Activated T-helper 1 cell treated with anti-CD3 and anti-CD28 coated beads, Interleukin-12 subunit alpha, Interleukin-12 subunit beta, Interleukin-2, Interleukin-4 antibody, amounts not matched to agents 30 ng/mL and 10 ng/mL and 1 ng/mL, durations not matched to agents 14 hours and 24 hours and 36 hours (primary cell): ENCODE results near the gene INO80C. TPM values are rescaled to one million over a fixed set of nuclear protein-coding genes. Genes with fewer than 3 reads are reported as not detected.
A peak's percentile ranks its signal among the peaks of the same experiment; 100 is the strongest.
"Not testable (repeated sequence)": the region's sequence is repeated elsewhere in the genome, so short reads cannot be mapped to it uniquely, and the experiment has no call there.

ENCODE experiments used
- DNase-seq: peaks from one replicate; pipeline ENCODE4 v3.0.0; 2021; ENCODE audit warnings: low spot score
- H3K27ac Mint-ChIP-seq: one replicate; pipeline ENCODE4 v1.8.0; 2021; ENCODE audit warnings: mild to moderate bottlenecking, mixed read lengths
- H3K27me3 Mint-ChIP-seq: one replicate; pipeline ENCODE4 v1.8.0; 2022; ENCODE audit warnings: mild to moderate bottlenecking, moderate library complexity, mixed read lengths; ENCODE audit not compliant: insufficient read depth
- H3K36me3 Mint-ChIP-seq: one replicate; pipeline ENCODE4 v1.8.0; 2021; ENCODE audit warnings: low read depth, mixed read lengths
- H3K4me1 Mint-ChIP-seq: one replicate; pipeline ENCODE4 v1.8.0; 2021; ENCODE audit warnings: low read depth, mixed read lengths
- H3K4me3 Mint-ChIP-seq: one replicate; pipeline ENCODE4 v1.8.0; 2021; ENCODE audit warnings: mild to moderate bottlenecking, moderate library complexity, mixed read lengths
- H3K9me3 Mint-ChIP-seq: one replicate; pipeline ENCODE4 v1.8.0; 2021; ENCODE audit warnings: mixed read lengths
- intact Hi-C: fragments of 100-400 bp; cut with micrococcal nuclease; formaldehyde crosslinking; loops from one replicate; pipeline ENCODE4 v1.15.1; 2024
- total RNA-seq: library from RNA; stranded (reverse); gene quantifications from 2 replicates; pipeline ENCODE4 v1.2.3, GENCODE V29; 2022

INO80C gene
- total RNA-seq, 1 donor from 2014 or later, result 43.7 TPM

DNA sequence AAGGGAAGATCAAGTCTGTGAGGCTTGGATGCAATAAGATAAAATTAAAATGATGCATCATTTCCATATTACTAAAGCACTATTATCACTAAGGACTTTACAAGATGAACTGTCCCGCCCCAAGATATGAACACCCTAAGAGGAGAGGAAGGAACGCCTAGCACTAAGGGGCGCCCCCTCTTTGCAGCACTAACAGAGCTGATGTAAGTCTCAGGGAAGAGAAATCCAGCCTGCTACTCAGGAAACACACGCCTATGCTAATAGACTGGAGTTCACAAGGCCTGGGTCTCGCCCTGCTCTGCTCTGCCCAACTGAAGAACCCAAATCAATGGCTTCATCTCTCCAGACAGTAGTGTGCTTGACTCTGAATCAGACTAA is 6.1 kb downstream of the INO80C start:
- intact Hi-C loops, result no loop called here
- Mint-ChIP-seq H3K4me3 (no peak overlapping the region), H3K36me3 (peaks cover 11% of the 10 kb centered on the region), H3K4me1 (peaks cover 45% of the 10 kb centered on the region), H3K27me3 (no peaks in the 10 kb centered on the region), H3K27ac (peak overlapping the region; percentile 29), H3K9me3 (no peaks in the 10 kb centered on the region)
- DNase-seq, result no peak

GRCh38 chr18:35490894-35491699 is 6.7 kb downstream of the INO80C start:
- H3K27ac Mint-ChIP-seq, result peak overlapping the region; percentile 29
- H3K4me1 Mint-ChIP-seq, result peaks cover 39% of the 10 kb centered on the region

DNA sequence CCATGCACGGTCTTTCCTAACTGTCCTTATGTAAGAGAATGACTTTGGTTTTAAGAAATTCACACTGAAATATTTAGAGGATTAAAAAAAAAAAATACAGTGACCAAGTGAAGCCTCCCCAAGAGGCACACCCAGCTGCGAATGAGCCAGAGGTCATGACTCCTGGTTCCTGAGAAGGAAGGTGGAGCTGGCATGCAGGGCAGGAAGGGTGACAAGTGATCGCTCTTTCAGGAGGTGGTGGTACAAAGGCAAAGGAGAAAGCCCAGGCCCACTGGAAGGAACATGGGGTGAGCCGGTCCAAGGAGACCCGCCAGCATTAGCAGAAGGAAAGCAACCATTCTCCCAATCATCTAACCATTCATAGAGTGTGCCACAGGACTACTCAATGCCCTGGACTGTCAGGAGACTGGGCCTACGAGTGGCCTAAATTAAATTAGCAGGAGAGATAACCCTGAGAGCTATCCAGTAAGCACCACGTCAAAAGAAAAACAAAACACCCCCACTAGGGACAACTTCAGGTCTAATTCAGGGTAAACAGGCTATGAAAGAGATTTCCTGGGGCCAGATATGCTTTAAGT is 7.8 kb downstream of the INO80C start:
- peaks cover 32% of the 10 kb centered on the region for H3K4me1 Mint-ChIP-seq
- H3K27ac Mint-ChIP-seq, result no peak overlapping the region
- H3K27me3 Mint-ChIP-seq, result no peaks in the 10 kb centered on the region
- no peak for DNase-seq
- H3K36me3 Mint-ChIP-seq, result peaks cover 7% of the 10 kb centered on the region
- intact Hi-C loops, result no loop called here
- H3K4me3 Mint-ChIP-seq, result no peak overlapping the region
- no peaks in the 10 kb centered on the region for H3K9me3 Mint-ChIP-seq

More at GRCh38 chr18:35490894-35491699, 6.7 kb downstream of the INO80C start:
- intact Hi-C loops, result no loop called here
- no peak for DNase-seq
- Mint-ChIP-seq H3K36me3 (peaks cover 10% of the 10 kb centered on the region), H3K27me3 (no peaks in the 10 kb centered on the region), H3K9me3 (no peaks in the 10 kb centered on the region), H3K4me3 (no peak overlapping the region)

DNA sequence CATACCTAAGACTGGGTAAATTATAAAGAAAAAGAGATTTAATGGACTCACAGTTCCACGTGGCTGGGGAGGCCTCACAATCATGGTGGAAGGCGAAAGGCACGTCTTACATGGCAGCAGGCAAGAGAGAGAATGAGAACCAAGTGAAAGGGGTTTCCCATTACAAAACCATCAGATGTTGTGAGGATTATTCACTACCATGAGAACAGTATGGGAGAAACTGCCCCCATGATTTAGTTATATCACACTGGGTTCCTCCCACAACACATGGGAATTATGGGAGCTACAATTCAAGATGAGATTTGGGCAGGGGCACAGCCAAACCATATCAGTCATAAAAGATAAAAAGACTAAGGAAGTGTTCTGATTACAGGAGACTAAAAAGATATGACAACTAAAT is 8.5 kb downstream of the INO80C start:
- H3K9me3 Mint-ChIP-seq, DNase-seq, intact Hi-C loops, H3K4me3 Mint-ChIP-seq, H3K27ac Mint-ChIP-seq, H3K27me3 Mint-ChIP-seq, H3K36me3 Mint-ChIP-seq: not testable (repeated sequence)
- H3K4me1 Mint-ChIP-seq, result peaks cover 25% of the 10 kb centered on the region

DNA sequence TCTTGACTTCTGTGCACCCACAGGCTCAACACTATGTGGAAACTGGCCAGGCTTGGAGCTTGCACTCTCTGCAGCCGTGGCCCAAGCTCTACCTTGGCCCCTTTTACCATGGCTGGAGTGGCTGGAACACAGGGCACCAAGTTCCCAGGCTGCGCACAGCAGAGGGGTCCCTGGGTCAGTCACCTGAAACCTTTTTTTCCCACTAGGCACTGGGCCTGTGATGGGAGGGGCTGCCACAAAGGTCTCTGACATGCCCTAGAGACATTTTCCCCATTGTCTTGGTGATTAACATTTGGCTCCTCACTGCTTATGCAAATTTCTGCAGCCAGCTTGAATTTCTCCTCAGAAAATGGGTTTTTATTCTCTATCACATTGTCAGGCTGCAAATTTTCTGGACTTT is 9.4 kb downstream of the INO80C start:
- intact Hi-C loops, H3K27ac Mint-ChIP-seq, H3K4me3 Mint-ChIP-seq, H3K36me3 Mint-ChIP-seq, DNase-seq, H3K27me3 Mint-ChIP-seq, H3K9me3 Mint-ChIP-seq: not testable (repeated sequence)
- peaks cover 18% of the 10 kb centered on the region for H3K4me1 Mint-ChIP-seq

DNA sequence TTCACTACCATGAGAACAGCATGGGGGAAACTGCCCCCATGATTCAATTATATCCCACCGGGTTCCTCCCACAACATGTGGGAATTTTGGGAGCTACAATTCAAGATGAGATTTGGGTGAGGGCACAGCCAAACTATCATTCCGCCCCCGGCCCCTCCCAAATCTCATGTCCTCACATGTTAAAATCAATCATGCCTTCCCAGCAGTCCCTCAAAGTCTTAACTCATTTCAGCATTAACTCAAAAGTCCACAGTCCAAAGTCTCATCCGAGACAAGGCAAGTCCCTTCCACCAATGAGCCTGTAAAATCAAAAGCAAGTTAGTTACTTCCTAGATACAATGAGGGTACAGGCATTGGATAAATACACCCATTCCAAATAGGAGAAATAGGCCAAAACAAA is 10.2 kb downstream of the INO80C start:
- peaks cover 18% of the 10 kb centered on the region for H3K4me1 Mint-ChIP-seq
- H3K4me3 Mint-ChIP-seq, H3K27ac Mint-ChIP-seq, H3K27me3 Mint-ChIP-seq, intact Hi-C loops, DNase-seq, H3K9me3 Mint-ChIP-seq, H3K36me3 Mint-ChIP-seq: not testable (repeated sequence)

GRCh38 chr18:35485852-35486251 is 11.9 kb downstream of the INO80C start:
- DNase-seq, result no peak
- H3K4me1 Mint-ChIP-seq, result peaks cover 8% of the 10 kb centered on the region
- peaks cover 6% of the 10 kb centered on the region for H3K36me3 Mint-ChIP-seq
- H3K4me3 Mint-ChIP-seq, result no peak overlapping the region
- intact Hi-C loops, result no loop called here
- no peak overlapping the region for H3K27ac Mint-ChIP-seq
- H3K27me3 Mint-ChIP-seq, result no peaks in the 10 kb centered on the region
- no peaks in the 10 kb centered on the region for H3K9me3 Mint-ChIP-seq

GRCh38 chr18:35484034-35484433 is 13.7 kb downstream of the INO80C start:
- H3K36me3 Mint-ChIP-seq, result peaks cover 6% of the 10 kb centered on the region
- no peaks in the 10 kb centered on the region for H3K9me3 Mint-ChIP-seq
- no peak overlapping the region for H3K27ac Mint-ChIP-seq
- intact Hi-C loops, result loop anchor here (1.0 to 5.0 kb wide), 3 partner anchors 13 to 133 kb away; partner anchors contain the start of gene INO80C
- no peak for DNase-seq
- H3K27me3 Mint-ChIP-seq, result no peaks in the 10 kb centered on the region
- peaks cover 3% of the 10 kb centered on the region for H3K4me1 Mint-ChIP-seq
- H3K4me3 Mint-ChIP-seq, result no peak overlapping the region

GRCh38 chr18:35481960-35482366 is 15.8 kb downstream of the INO80C start:
- peaks cover 5% of the 10 kb centered on the region for H3K36me3 Mint-ChIP-seq
- intact Hi-C loops, result loop anchor here (5.0 kb wide), 1 partner anchor 65 kb away; no protein-coding TSS in a partner anchor
- H3K4me1 Mint-ChIP-seq, result peaks cover 11% of the 10 kb centered on the region
- H3K4me3 Mint-ChIP-seq, result no peak overlapping the region
- no peaks in the 10 kb centered on the region for H3K27me3 Mint-ChIP-seq
- no peak for DNase-seq
- no peaks in the 10 kb centered on the region for H3K9me3 Mint-ChIP-seq
- no peak overlapping the region for H3K27ac Mint-ChIP-seq

GRCh38 chr18:35479911-35480586 is 17.7 kb downstream of the INO80C start:
- H3K4me3 Mint-ChIP-seq, result no peak overlapping the region
- intact Hi-C loops, result loop anchor here (5.0 kb wide), 2 partner anchors 63 to 587 kb away; partner anchors contain the start of gene RPRD1A
- H3K9me3 Mint-ChIP-seq, result no peaks in the 10 kb centered on the region
- H3K27ac Mint-ChIP-seq, result no peak overlapping the region
- H3K36me3 Mint-ChIP-seq, result peaks cover 5% of the 10 kb centered on the region
- no peaks in the 10 kb centered on the region for H3K27me3 Mint-ChIP-seq
- H3K4me1 Mint-ChIP-seq, result peaks cover 11% of the 10 kb centered on the region
- no peak for DNase-seq

- Mint-ChIP-seq H3K4me1 (peaks cover 11% of the 10 kb centered on the region), H3K9me3 (no peaks in the 10 kb centered on the region), H3K4me3 (no peak overlapping the region), H3K36me3 (peaks cover 10% of the 10 kb centered on the region), H3K27ac (peak overlapping the region; percentile 82), H3K27me3 (no peaks in the 10 kb centered on the region)
- no peak for DNase-seq
- intact Hi-C loops, result loop anchor here (1.0 to 5.0 kb wide), 3 partner anchors 19 to 589 kb away; partner anchors contain the start of genes INO80C and RPRD1A
These were observed 19.0 kb downstream of the INO80C start for GRCh38 chr18:35478520-35479435.

GRCh38 chr18:35477974-35478373 is 19.8 kb downstream of the INO80C start:
- Mint-ChIP-seq H3K9me3 (peaks cover 1% of the 10 kb centered on the region), H3K4me3 (no peak overlapping the region), H3K27ac (no peak overlapping the region), H3K4me1 (peaks cover 11% of the 10 kb centered on the region), H3K36me3 (peaks cover 9% of the 10 kb centered on the region), H3K27me3 (no peaks in the 10 kb centered on the region)
- no peak for DNase-seq
- intact Hi-C loops, result loop anchor here (1.0 to 5.0 kb wide), 3 partner anchors 19 to 589 kb away; partner anchors contain the start of genes INO80C and RPRD1A
